SKM-1 treated with dmso at 0.1 percent for 144 hours (cell line): ENCODE results near the gene TMEM87B.

ENCODE experiments used
- DNase-seq: peaks from one replicate; lab custom pipeline; 2025; ENCODE audit not compliant: unreplicated experiment; lab: John Stamatoyannopoulos, UW

The TMEM87B gene

GRCh38 chr2:112149194-112149593 lies 94.1 kb downstream of the TMEM87B start:
- DNase-seq: no peak

GRCh38 chr2:112149866-112150435 lies 94.9 kb downstream of the TMEM87B start:
- no peak for DNase-seq

GRCh38 chr2:112150447-112150846 lies 95.4 kb downstream of the TMEM87B start:
- no peak for DNase-seq

- no peak for DNase-seq
These were observed 95.8 kb downstream of the TMEM87B start for GRCh38 chr2:112150851-112151250.

GRCh38 chr2:112151271-112151670 lies 96.2 kb downstream of the TMEM87B start:
- DNase-seq: no peak

- DNase-seq: no peak
These were observed 96.8 kb downstream of the TMEM87B start for GRCh38 chr2:112151701-112152440.

GRCh38 chr2:112152476-112153178 lies 97.6 kb downstream of the TMEM87B start:
- no peak for DNase-seq

GRCh38 chr2:112153179-112153490 lies 98.1 kb downstream of the TMEM87B start:
- DNase-seq: no peak

GRCh38 chr2:112153501-112153900 lies 98.4 kb downstream of the TMEM87B start:
- DNase-seq: no peak

- no peak for DNase-seq
These were observed 99.4 kb downstream of the TMEM87B start for GRCh38 chr2:112154246-112155117.

- no peak for DNase-seq
These were observed 100.5 kb downstream of the TMEM87B start for GRCh38 chr2:112155331-112156151.

GRCh38 chr2:112156152-112156986 lies 101.3 kb downstream of the TMEM87B start:
- no peak for DNase-seq

- DNase-seq: no peak
These were observed 102.4 kb downstream of the TMEM87B start for GRCh38 chr2:112157472-112157871.

GRCh38 chr2:112159454-112159921 lies 104.4 kb downstream of the TMEM87B start:
- no peak for DNase-seq

GRCh38 chr2:112160283-112161250 lies 105.5 kb downstream of the TMEM87B start:
- DNase-seq: no peak

GRCh38 chr2:112161431-112162145 lies 106.5 kb downstream of the TMEM87B start:
- no peak for DNase-seq

GRCh38 chr2:112162341-112162740 lies 107.3 kb downstream of the TMEM87B start:
- no peak for DNase-seq

- DNase-seq: no peak
These were observed 107.9 kb downstream of the TMEM87B start for GRCh38 chr2:112162956-112163355.
